Measurements from ENCODE around the gene VDAC2.

GRCh38 chr10:75211007-75211691 is 553 bp downstream of the VDAC2 start:
- TF ChIP-seq, protein P1, sequence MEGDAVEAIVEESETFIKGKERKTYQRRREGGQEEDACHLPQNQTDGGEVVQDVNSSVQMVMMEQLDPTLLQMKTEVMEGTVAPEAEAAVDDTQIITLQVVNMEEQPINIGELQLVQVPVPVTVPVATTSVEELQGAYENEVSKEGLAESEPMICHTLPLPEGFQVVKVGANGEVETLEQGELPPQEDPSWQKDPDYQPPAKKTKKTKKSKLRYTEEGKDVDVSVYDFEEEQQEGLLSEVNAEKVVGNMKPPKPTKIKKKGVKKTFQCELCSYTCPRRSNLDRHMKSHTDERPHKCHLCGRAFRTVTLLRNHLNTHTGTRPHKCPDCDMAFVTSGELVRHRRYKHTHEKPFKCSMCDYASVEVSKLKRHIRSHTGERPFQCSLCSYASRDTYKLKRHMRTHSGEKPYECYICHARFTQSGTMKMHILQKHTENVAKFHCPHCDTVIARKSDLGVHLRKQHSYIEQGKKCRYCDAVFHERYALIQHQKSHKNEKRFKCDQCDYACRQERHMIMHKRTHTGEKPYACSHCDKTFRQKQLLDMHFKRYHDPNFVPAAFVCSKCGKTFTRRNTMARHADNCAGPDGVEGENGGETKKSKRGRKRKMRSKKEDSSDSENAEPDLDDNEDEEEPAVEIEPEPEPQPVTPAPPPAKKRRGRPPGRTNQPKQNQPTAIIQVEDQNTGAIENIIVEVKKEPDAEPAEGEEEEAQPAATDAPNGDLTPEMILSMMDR (IDR thresholded peaks at IDR 0.05) = no peak
- TF ChIP-seq POLR2A (IDR thresholded peaks at IDR 0.05) = no peak
- no peak for TF ChIP-seq POLR2AphosphoS5 (IDR thresholded peaks at IDR 0.05)
